ENCODE results near the gene ATAT1.

ATAT1 gene

GRCh38 chr6:30651143-30651542 lies 24.5 kb downstream of the ATAT1 start:
- no peak overlapping the region for H3K4ac ChIP-seq (ENCODE audit: low read depth in 1 of 2, low read length in 2 of 2)
- no peak for DNase-seq
- no peak overlapping the region for H4K8ac ChIP-seq (ENCODE audit: low read length)
- H2BK12ac ChIP-seq (ENCODE audit: low read length in 2 of 2): no peak overlapping the region
- no peaks in the 10 kb centered on the region for H3K9me3 ChIP-seq (ENCODE audit: control insufficient read depth, low read length)
- peaks cover 45 to 58% of the 10 kb centered on the region in 2 experiments for H3K36me3 ChIP-seq (ENCODE audit: control insufficient read depth in 1 of 2, insufficient read depth in 2 of 2, low read depth in 1 of 2, low read length in 2 of 2)
- H3K27me3 ChIP-seq (ENCODE audit: control insufficient read depth in 1 of 2, insufficient read depth in 1 of 2, low read length in 2 of 2): no peaks in the 10 kb centered on the region
- H2AK5ac ChIP-seq (ENCODE audit: low read length, severe bottlenecking): no peak overlapping the region
- H4K91ac ChIP-seq (ENCODE audit: low read length): no peak overlapping the region
- no peak overlapping the region for H2BK120ac ChIP-seq (ENCODE audit: low read depth, low read length)
- H3K9ac ChIP-seq (ENCODE audit: low read length): no peak overlapping the region
- H3K4me1 ChIP-seq (ENCODE audit: control insufficient read depth, insufficient read depth, low read depth, low read length): peaks cover 12% of the 10 kb centered on the region
- H2AFZ ChIP-seq (ENCODE audit: low read depth, low read length): no peak overlapping the region
- H3K18ac ChIP-seq (ENCODE audit: low read depth in 1 of 2, low read length in 2 of 2): no peak overlapping the region
- no peak overlapping the region for H2BK5ac ChIP-seq (ENCODE audit: low read depth, low read length, poor library complexity, severe bottlenecking)
- H3K4me3 ChIP-seq (ENCODE audit: insufficient read depth in 1 of 2, low read depth in 1 of 2, low read length in 2 of 2): no peak overlapping the region
- no peak overlapping the region for H3K4me2 ChIP-seq (ENCODE audit: low read length, poor library complexity, severe bottlenecking)
- no peak overlapping the region for H3K27ac ChIP-seq (ENCODE audit: low read length, poor library complexity, severe bottlenecking)
- H3K79me1 ChIP-seq (replicated peaks; ENCODE audit: low read length, poor library complexity, severe bottlenecking): peaks cover 10% of the 10 kb centered on the region
- no peak overlapping the region for H2BK15ac ChIP-seq (ENCODE audit: low read depth, poor library complexity, severe bottlenecking)
- H3K14ac ChIP-seq (ENCODE audit: low read length in 2 of 2): no peak overlapping the region
- WGBS: 98% methylated on average over 11 of the region's 12 CpGs
- H3K23ac ChIP-seq (ENCODE audit: low read length in 2 of 2): no peak overlapping the region

DNA sequence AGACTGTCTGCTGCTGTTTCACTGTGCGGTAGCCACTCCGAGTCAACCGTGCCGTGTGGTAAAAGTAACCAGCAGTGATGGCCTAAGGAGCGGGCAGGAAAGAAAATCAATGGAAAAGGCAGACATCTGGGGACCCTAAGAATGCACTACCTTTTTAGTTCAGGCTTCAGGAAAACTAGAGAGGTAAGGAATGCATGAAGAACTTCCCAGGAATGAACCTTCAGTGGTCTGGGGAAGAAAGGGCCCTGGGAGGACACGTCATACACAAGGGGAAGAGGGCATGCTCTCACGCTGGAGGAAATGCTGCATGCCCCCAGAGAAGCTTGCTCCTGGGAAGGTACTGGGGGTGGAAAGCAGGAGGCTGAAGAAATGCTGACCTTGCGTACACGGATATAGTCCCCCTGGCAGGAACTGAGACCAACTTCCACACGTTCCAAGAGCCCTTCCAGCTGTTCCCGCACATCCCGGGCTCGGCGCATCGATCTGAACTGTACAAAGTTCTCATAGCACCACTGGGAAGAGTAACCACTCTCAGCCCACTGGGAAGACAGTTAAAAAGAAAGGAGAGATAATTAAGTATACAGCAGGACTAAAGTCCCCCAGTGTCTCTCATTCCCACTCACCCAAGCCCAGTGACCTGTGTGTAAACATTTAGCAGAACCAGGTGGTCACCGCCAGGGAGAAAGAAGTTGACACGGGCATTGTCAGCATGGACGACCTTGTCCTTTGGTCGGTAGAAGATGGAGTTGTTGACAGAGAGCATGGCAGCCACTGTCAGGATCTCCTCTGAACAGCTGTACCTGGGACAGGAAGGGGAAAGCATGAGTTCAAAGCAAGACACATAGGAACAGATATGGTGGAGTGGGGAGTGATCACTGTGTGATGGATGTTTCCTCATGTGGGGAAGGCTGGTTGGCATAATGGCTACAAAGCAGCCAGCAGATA lies 28.4 kb downstream of the ATAT1 start:
- H2BK120ac ChIP-seq (ENCODE audit: low read depth, low read length): no peak overlapping the region
- H3K36me3 ChIP-seq (ENCODE audit: control insufficient read depth in 1 of 2, insufficient read depth in 2 of 2, low read depth in 1 of 2, low read length in 2 of 2): peaks cover 77 to 91% of the 10 kb centered on the region in 2 experiments
- H3K18ac ChIP-seq (ENCODE audit: low read depth in 1 of 2, low read length in 2 of 2): no peak overlapping the region
- no peak overlapping the region for H3K27ac ChIP-seq (ENCODE audit: low read length, poor library complexity, severe bottlenecking)
- no peak overlapping the region for H4K91ac ChIP-seq (ENCODE audit: low read length)
- H3K14ac ChIP-seq (ENCODE audit: low read length in 2 of 2): no peak overlapping the region
- 93% methylated on average over 14 of the region's 19 CpGs for WGBS
- peaks cover 14% of the 10 kb centered on the region for H3K4me1 ChIP-seq (ENCODE audit: control insufficient read depth, insufficient read depth, low read depth, low read length)
- H3K9ac ChIP-seq (ENCODE audit: low read length): no peak overlapping the region
- H3K79me1 ChIP-seq (replicated peaks; ENCODE audit: low read length, poor library complexity, severe bottlenecking): peaks cover 1% of the 10 kb centered on the region
- no peak overlapping the region for H2BK5ac ChIP-seq (ENCODE audit: low read depth, low read length, poor library complexity, severe bottlenecking)
- H2BK12ac ChIP-seq (ENCODE audit: low read length in 2 of 2): no peak overlapping the region
- H3K4me3 ChIP-seq (ENCODE audit: insufficient read depth in 1 of 2, low read depth in 1 of 2, low read length in 2 of 2): no peak overlapping the region
- H2BK15ac ChIP-seq (ENCODE audit: low read depth, poor library complexity, severe bottlenecking): no peak overlapping the region
- H3K27me3 ChIP-seq (ENCODE audit: control insufficient read depth in 1 of 2, insufficient read depth in 1 of 2, low read length in 2 of 2): no peaks in the 10 kb centered on the region
- no peak overlapping the region for H4K8ac ChIP-seq (ENCODE audit: low read length)
- H3K9me3 ChIP-seq (ENCODE audit: control insufficient read depth, low read length): no peaks in the 10 kb centered on the region
- DNase-seq: no peak
- no peak overlapping the region for H2AFZ ChIP-seq (ENCODE audit: low read depth, low read length)
- no peak overlapping the region for H3K4ac ChIP-seq (ENCODE audit: low read depth in 1 of 2, low read length in 2 of 2)
- H3K4me2 ChIP-seq (ENCODE audit: low read length, poor library complexity, severe bottlenecking): no peak overlapping the region
- H2AK5ac ChIP-seq (ENCODE audit: low read length, severe bottlenecking): no peak overlapping the region
- H3K23ac ChIP-seq (ENCODE audit: low read length in 2 of 2): no peak overlapping the region

- Histone ChIP-seq H3K27ac (ENCODE audit: low read length, poor library complexity, severe bottlenecking) (peak overlapping the region; percentile 34), H3K14ac (ENCODE audit: low read length in 2 of 2) (no peak overlapping the region), H3K4ac (ENCODE audit: low read depth in 1 of 2, low read length in 2 of 2) (no peak overlapping the region), H2BK120ac (ENCODE audit: low read depth, low read length) (no peak overlapping the region), H3K4me3 (ENCODE audit: insufficient read depth in 1 of 2, low read depth in 1 of 2, low read length in 2 of 2) (no peak overlapping the region), H3K36me3 (ENCODE audit: control insufficient read depth in 1 of 2, insufficient read depth in 2 of 2, low read depth in 1 of 2, low read length in 2 of 2) (peaks cover 82 to 98% of the 10 kb centered on the region in 2 experiments), H3K9ac (ENCODE audit: low read length) (no peak overlapping the region), H2BK12ac (ENCODE audit: low read length in 2 of 2) (no peak overlapping the region), H3K23ac (ENCODE audit: low read length in 2 of 2) (no peak overlapping the region), H3K4me2 (ENCODE audit: low read length, poor library complexity, severe bottlenecking) (no peak overlapping the region), H2BK5ac (ENCODE audit: low read depth, low read length, poor library complexity, severe bottlenecking) (no peak overlapping the region), H2AK5ac (ENCODE audit: low read length, severe bottlenecking) (no peak overlapping the region), H3K4me1 (ENCODE audit: control insufficient read depth, insufficient read depth, low read depth, low read length) (peaks cover 14% of the 10 kb centered on the region), H2BK15ac (ENCODE audit: low read depth, poor library complexity, severe bottlenecking) (no peak overlapping the region), H3K79me1 (replicated peaks; ENCODE audit: low read length, poor library complexity, severe bottlenecking) (peaks cover 1% of the 10 kb centered on the region), H4K91ac (ENCODE audit: low read length) (no peak overlapping the region), H2AFZ (ENCODE audit: low read depth, low read length) (no peak overlapping the region), H3K18ac (ENCODE audit: low read depth in 1 of 2, low read length in 2 of 2) (no peak overlapping the region), H3K9me3 (ENCODE audit: control insufficient read depth, low read length) (no peaks in the 10 kb centered on the region), H4K8ac (ENCODE audit: low read length) (no peak overlapping the region), H3K27me3 (ENCODE audit: control insufficient read depth in 1 of 2, insufficient read depth in 1 of 2, low read length in 2 of 2) (no peaks in the 10 kb centered on the region)
- no peak for DNase-seq
- 90% methylated on average over 3 of the region's 3 CpGs for WGBS
These were observed 29.0 kb downstream of the ATAT1 start for GRCh38 chr6:30655743-30656094.

DNA sequence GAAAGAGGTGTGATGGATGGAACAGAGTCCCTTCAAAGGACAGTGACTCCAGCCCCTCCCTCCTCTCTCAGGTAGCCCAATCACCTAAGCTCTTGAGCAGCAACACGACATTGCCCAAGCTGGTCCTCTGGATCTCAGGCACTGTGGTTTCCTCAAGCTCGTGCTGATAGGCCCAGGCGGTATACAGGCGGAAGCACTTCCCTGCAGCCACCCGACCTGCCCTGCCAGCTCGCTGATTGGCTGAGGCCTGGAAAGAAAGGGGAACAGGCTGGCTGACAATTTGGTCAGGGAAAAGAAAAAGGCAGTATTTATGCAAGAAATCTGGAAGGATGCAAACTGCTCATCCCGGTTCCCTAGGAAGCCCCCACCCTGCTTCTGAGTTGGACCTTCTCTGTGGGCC lies 29.8 kb downstream of the ATAT1 start:
- Histone ChIP-seq H3K4me2 (ENCODE audit: low read length, poor library complexity, severe bottlenecking) (no peak overlapping the region), H4K8ac (ENCODE audit: low read length) (no peak overlapping the region), H3K79me1 (replicated peaks; ENCODE audit: low read length, poor library complexity, severe bottlenecking) (peaks cover 3% of the 10 kb centered on the region), H2AFZ (ENCODE audit: low read depth, low read length) (no peak overlapping the region), H2BK12ac (ENCODE audit: low read length in 2 of 2) (no peak overlapping the region), H2BK15ac (ENCODE audit: low read depth, poor library complexity, severe bottlenecking) (no peak overlapping the region), H2AK5ac (ENCODE audit: low read length, severe bottlenecking) (no peak overlapping the region), H4K91ac (ENCODE audit: low read length) (no peak overlapping the region), H3K18ac (ENCODE audit: low read depth in 1 of 2, low read length in 2 of 2) (no peak overlapping the region), H3K4me1 (ENCODE audit: control insufficient read depth, insufficient read depth, low read depth, low read length) (peaks cover 14% of the 10 kb centered on the region), H3K14ac (ENCODE audit: low read length in 2 of 2) (no peak overlapping the region), H2BK5ac (ENCODE audit: low read depth, low read length, poor library complexity, severe bottlenecking) (no peak overlapping the region), H3K27ac (ENCODE audit: low read length, poor library complexity, severe bottlenecking) (peak overlapping the region; percentile 34), H3K4me3 (ENCODE audit: insufficient read depth in 1 of 2, low read depth in 1 of 2, low read length in 2 of 2) (no peak overlapping the region), H3K9ac (ENCODE audit: low read length) (no peak overlapping the region), H2BK120ac (ENCODE audit: low read depth, low read length) (no peak overlapping the region), H3K9me3 (ENCODE audit: control insufficient read depth, low read length) (no peaks in the 10 kb centered on the region), H3K4ac (ENCODE audit: low read depth in 1 of 2, low read length in 2 of 2) (no peak overlapping the region), H3K27me3 (ENCODE audit: control insufficient read depth in 1 of 2, insufficient read depth in 1 of 2, low read length in 2 of 2) (no peaks in the 10 kb centered on the region), H3K36me3 (ENCODE audit: control insufficient read depth in 1 of 2, insufficient read depth in 2 of 2, low read depth in 1 of 2, low read length in 2 of 2) (peaks cover 82 to 94% of the 10 kb centered on the region in 2 experiments), H3K23ac (ENCODE audit: low read length in 2 of 2) (no peak overlapping the region)
- 91% methylated on average over 6 of the region's 7 CpGs for WGBS
- DNase-seq: no peak

Measured in mesenchymal stem cell (in vitro differentiated cells and primary cell).